Astrocyte (in vitro differentiated cells and primary cell): Measurements from ENCODE around the gene NEURL4.
"Not testable (repeated sequence)": the region's sequence is repeated elsewhere in the genome, so short reads cannot be mapped to it uniquely, and the experiment has no call there.

Source experiments
- CTCF ChIP-seq: IDR thresholded peaks from 2 replicates; pipeline ENCODE4 v1.5.1; 2011; ENCODE audit warnings: low read depth, mild to moderate bottlenecking, inconsistent platforms, low read length, moderate library complexity; ENCODE audit not compliant: insufficient read depth
- EZH2 ChIP-seq: IDR thresholded peaks from 2 replicates; pipeline ENCODE4 v1.6.1; 2012; ENCODE audit warnings: mild to moderate bottlenecking, low read length, inconsistent platforms; ENCODE audit not compliant: insufficient read depth

- TF ChIP-seq EZH2, CTCF: not testable (repeated sequence)
Measured at GRCh38 chr17:7337600-7337999, 8.5 kb upstream of the NEURL4 start.
